Esophagus muscularis mucosa (tissue), 4 donors: ENCODE measurements around the gene RPL37A. TPM values are rescaled to one million over a fixed set of nuclear protein-coding genes. Genes with fewer than 3 reads are reported as not detected.

Experiments used
- DNase-seq: peaks from one replicate; pipeline ENCODE4 v3.0.0-alpha.2; 2017; ENCODE audit errors: extremely low spot score
- H3K27ac ChIP-seq, 4 donors: fragments of 200-600 bp; sonication (generic); replicated peaks in 1 of 4; 1 replicate in 3 of 4; 2 replicates in 1 of 4; pipeline ENCODE4 v1.5.1; 2016 to 2019; ENCODE audit warnings: mild to moderate bottlenecking in 1 of 4
- H3K27me3 ChIP-seq, 4 donors: fragments of 200-600 bp; sonication (generic); one replicate each; pipeline versions ENCODE4 v1.5.1 to v1.6.0; 2016 to 2019
- H3K36me3 ChIP-seq, 4 donors: fragments of 200-600 bp; sonication (generic); one replicate each; pipeline ENCODE4 v1.5.1; 2016 to 2019
- H3K4me1 ChIP-seq, 4 donors: fragments of 200-600 bp; sonication (generic); one replicate each; pipeline ENCODE4 v1.5.1; 2016 to 2019
- H3K4me3 ChIP-seq, 4 donors: fragments of 200-600 bp; sonication (generic); 1 replicate in 2 of 4; 2 replicates in 2 of 4; pipeline ENCODE4 v1.5.1; 2016 to 2019; ENCODE audit warnings: mild to moderate bottlenecking in 4 of 4, moderate library complexity in 1 of 4
- H3K9me3 ChIP-seq, 4 donors: fragments of 200-600 bp; sonication (generic); 1 replicate in 3 of 4; 2 replicates in 1 of 4; pipeline ENCODE4 v1.5.1; 2016 to 2019
- CTCF ChIP-seq, 3 experiments: fragments of 200-600 bp in 2 of 3; fragments of 450-650 bp in 1 of 3; sonication (generic) in 2 of 3; IDR thresholded peaks; one replicate each; pipeline ENCODE4 v1.5.1; 2017 to 2019; ENCODE audit warnings: antibody characterized with exemption in 3 of 3, mild to moderate bottlenecking in 2 of 3, moderate library complexity in 1 of 3
- EP300 ChIP-seq: sonication (generic); formaldehyde crosslinking; IDR thresholded peaks from one replicate; pipeline ENCODE4 v1.6.1; 2017; ENCODE audit warnings: antibody characterized with exemption
- POLR2A ChIP-seq: fragments of 450-650 bp; IDR thresholded peaks from one replicate; pipeline ENCODE4 v1.6.1; 2017; ENCODE audit warnings: antibody characterized with exemption, moderate library complexity, mild to moderate bottlenecking, low read depth
- POLR2AphosphoS5 ChIP-seq, 2 donors: sonication (generic); formaldehyde crosslinking; IDR thresholded peaks; one replicate each; pipeline ENCODE4 v1.6.1; 2017; ENCODE audit warnings: antibody characterized with exemption in 2 of 2
- WGBS: methylation state at CpG from one replicate; pipeline ENCODE4 v1.1.5; 2018; 5-methylcytosine and 5-hydroxymethylcytosine counted together
- intact Hi-C: fragments of 100-400 bp; cut with DNase I; formaldehyde crosslinking; loops from one replicate; pipeline ENCODE4 v1.15.1; 2023
- total RNA-seq, 4 donors: library from RNA; depleted of rRNA; stranded (reverse); fragments of >200 nt; gene quantifications; one replicate each; pipeline versions ENCODE4 v1.1.0 to v1.2.1, GENCODE V29; 2016

RPL37A gene
- total RNA-seq, 4 donors from 2014 or later = 1,371 to 1,915 (median 1,581) TPM

- Histone ChIP-seq H3K4me1 (peaks cover 0 to 11% (median 9%) of the 10 kb centered on the region in 4 donors), H3K4me3 (no peak overlapping the region), H3K27ac (no peak overlapping the region), H3K9me3 (no peaks in the 10 kb centered on the region), H3K27me3 (no peaks in the 10 kb centered on the region), H3K36me3 (no peaks in the 10 kb centered on the region)
- intact Hi-C loops = no loop called here
- 91% methylated on average over 1 of the region's 1 CpG for WGBS
- DNase-seq = no peak
- TF ChIP-seq POLR2AphosphoS5 (IDR thresholded peaks at IDR 0.05) (no peak), CTCF (IDR thresholded peaks at IDR 0.05) (no peak), POLR2A (no peak), EP300 (no peak)
Measured at GRCh38 chr2:216493334-216493685, 5.3 kb upstream of the RPL37A start.

GRCh38 chr2:216495656-216496055 lies 3.0 kb upstream of the RPL37A start:
- Histone ChIP-seq H3K27me3 (no peaks in the 10 kb centered on the region), H3K4me1 (peaks cover 13 to 25% (median 24%) of the 10 kb centered on the region in 4 donors), H3K9me3 (no peaks in the 10 kb centered on the region), H3K27ac (no peak overlapping the region), H3K36me3 (peaks cover 6 to 13% (median 11%) of the 10 kb centered on the region in 4 donors), H3K4me3 (no peak overlapping the region)
- intact Hi-C loops = no loop called here
- TF ChIP-seq POLR2AphosphoS5 (IDR thresholded peaks at IDR 0.05) = no peak
- TF ChIP-seq POLR2A = no peak
- no peak for TF ChIP-seq EP300
- no peak for TF ChIP-seq CTCF (IDR thresholded peaks at IDR 0.05)
- no peak for DNase-seq
- 63% methylated on average over 2 of the region's 2 CpGs for WGBS

- Histone ChIP-seq H3K4me1 (peaks cover 19 to 43% (median 39%) of the 10 kb centered on the region in 4 donors), H3K36me3 (peaks cover 24 to 31% (median 30%) of the 10 kb centered on the region in 4 donors), H3K4me3 (peak overlapping the region; percentile 70 to 79 (median 71)), H3K9me3 (no peaks in the 10 kb centered on the region), H3K27me3 (no peaks in the 10 kb centered on the region), H3K27ac (peak overlapping the region; percentile 80 to 85 (median 82))
- TF ChIP-seq POLR2A (no peak), EP300 (no peak), POLR2AphosphoS5 (IDR thresholded peaks at IDR 0.05) (no peak)
- intact Hi-C loops = no loop called here
- WGBS = 80% methylated on average over 6 of the region's 6 CpGs
- no peak for DNase-seq
Measured at GRCh38 chr2:216497382-216498069, 1.1 kb upstream of the RPL37A start.

- TF ChIP-seq EP300 (no peak), POLR2AphosphoS5 (IDR thresholded peaks at IDR 0.05) (no peak), POLR2A (no peak), CTCF (IDR thresholded peaks at IDR 0.05) (no peak)
Measured at GRCh38 chr2:216498070-216498378, 620 bp upstream of the RPL37A start.

GRCh38 chr2:216499641-216500218 lies 1.1 kb downstream of the RPL37A start:
- intact Hi-C loops = no loop called here
- Histone ChIP-seq H3K27ac (peak overlapping the region; percentile 80 to 85 (median 82)), H3K27me3 (no peaks in the 10 kb centered on the region), H3K36me3 (peaks cover 35 to 53% (median 52%) of the 10 kb centered on the region in 4 donors), H3K4me3 (peak overlapping the region; percentile 70 to 79 (median 71)), H3K9me3 (no peaks in the 10 kb centered on the region), H3K4me1 (peaks cover 19 to 56% (median 44%) of the 10 kb centered on the region in 4 donors)
- WGBS = 17% methylated on average over 6 of the region's 6 CpGs
- DNase-seq = no peak
- TF ChIP-seq POLR2AphosphoS5 (IDR thresholded peaks at IDR 0.05) = no peak
- no peak for TF ChIP-seq EP300
- no peak for TF ChIP-seq CTCF (IDR thresholded peaks at IDR 0.05)
- no peak for TF ChIP-seq POLR2A

More at GRCh38 chr2:216498070-216498378, 620 bp upstream of the RPL37A start:
- no peak for DNase-seq
- H3K4me1 ChIP-seq = peaks cover 19 to 48% (median 41%) of the 10 kb centered on the region in 4 donors
- intact Hi-C loops = no loop called here
- WGBS = 11% methylated on average over 6 of the region's 6 CpGs
- no peaks in the 10 kb centered on the region for H3K27me3 ChIP-seq
- H3K27ac ChIP-seq = peak overlapping the region; percentile 80 to 85 (median 82)
- peaks cover 29 to 36% (median 35%) of the 10 kb centered on the region in 4 donors for H3K36me3 ChIP-seq
- H3K4me3 ChIP-seq = peak overlapping the region; percentile 70 to 79 (median 71)
- no peaks in the 10 kb centered on the region for H3K9me3 ChIP-seq
